Right ventricle myocardium inferior (tissue), 1 donor: ENCODE measurements around the gene LRRC56. TPM values are rescaled to one million over a fixed set of nuclear protein-coding genes. Genes with fewer than 3 reads are reported as not detected.
"Not testable (repeated sequence)": the region's sequence is repeated elsewhere in the genome, so short reads cannot be mapped to it uniquely, and the experiment has no call there.

ENCODE experiments used
- ATAC-seq: fragments of 200-7000 bp; cut with Tn5 transposase; one replicate; pipeline ENCODE4 v1.9.1; 2020; ENCODE audit warnings: mild to moderate bottlenecking, moderate library complexity
- DNase-seq: peaks from one replicate; pipeline ENCODE4 v3.0.0; 2021; ENCODE audit errors: missing footprints
- intact Hi-C: fragments of 100-400 bp; cut with DNase I; formaldehyde crosslinking; loops from one replicate; pipeline ENCODE4 v1.11.0; 2022
- total RNA-seq: library from RNA; stranded (reverse); fragmentation: NEBNext Ultra II Directional; extraction: Animal tissue kit (Norgen Biotek cat#: 25700); gene quantifications from one replicate; pipeline ENCODE4 v1.2.1, GENCODE V29; 2021
- donor health status: DM: no; HTN: yes; CAD: no; lungs with severe emphysema.

LRRC56 gene
- total RNA-seq, 1 donor from 2014 or later, result 0.16 TPM

GRCh38 chr11:563066-563811 is 25.9 kb downstream of the LRRC56 start:
- intact Hi-C loops, result no loop called here
- ATAC-seq (no peak), DNase-seq (no peak)

DNA sequence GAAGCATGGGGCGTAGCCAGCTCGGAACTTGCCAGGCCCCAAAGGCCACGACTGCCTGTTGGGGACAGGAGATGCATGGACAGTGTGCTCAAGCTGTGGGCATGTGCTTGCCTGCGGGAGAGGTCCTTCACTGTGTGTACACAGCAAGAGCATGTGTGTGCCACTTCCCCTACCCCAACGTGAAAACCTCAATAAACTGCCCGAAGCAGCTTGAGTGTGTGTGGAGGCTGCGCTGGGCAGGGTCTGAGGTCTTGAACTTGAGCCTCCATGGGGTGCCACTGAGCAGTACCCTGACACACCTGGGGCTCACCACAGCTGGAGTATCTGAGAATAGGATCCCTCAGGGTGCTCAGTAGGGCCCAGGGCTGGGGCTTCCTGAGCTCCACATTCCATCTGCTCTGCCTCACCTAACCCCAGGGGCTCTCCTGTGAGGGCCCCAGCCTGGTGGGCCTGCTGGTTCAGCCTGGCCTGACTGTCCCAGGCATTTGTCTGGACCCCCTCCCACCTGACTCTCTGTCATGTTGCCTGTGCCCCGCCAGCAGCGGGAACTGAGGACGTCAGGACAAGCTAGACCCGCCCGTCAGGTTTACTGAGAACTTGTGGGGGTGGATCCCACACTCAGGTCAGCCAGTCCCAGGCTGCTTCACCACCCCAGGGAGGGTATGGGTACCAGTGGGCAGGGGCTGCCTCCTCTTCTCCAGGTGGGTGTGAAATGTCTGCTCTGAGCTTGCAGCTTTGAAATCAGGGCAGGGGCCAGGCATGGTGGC is 26.7 kb downstream of the LRRC56 start:
- intact Hi-C loops, result no loop called here
- DNase-seq (no peak), ATAC-seq (no peak)

- DNase-seq, result peak; percentile 59
- intact Hi-C loops, result no loop called here
- ATAC-seq, result no peak
Observed at GRCh38 chr11:565921-566509, 28.7 kb downstream of the LRRC56 start.

DNA sequence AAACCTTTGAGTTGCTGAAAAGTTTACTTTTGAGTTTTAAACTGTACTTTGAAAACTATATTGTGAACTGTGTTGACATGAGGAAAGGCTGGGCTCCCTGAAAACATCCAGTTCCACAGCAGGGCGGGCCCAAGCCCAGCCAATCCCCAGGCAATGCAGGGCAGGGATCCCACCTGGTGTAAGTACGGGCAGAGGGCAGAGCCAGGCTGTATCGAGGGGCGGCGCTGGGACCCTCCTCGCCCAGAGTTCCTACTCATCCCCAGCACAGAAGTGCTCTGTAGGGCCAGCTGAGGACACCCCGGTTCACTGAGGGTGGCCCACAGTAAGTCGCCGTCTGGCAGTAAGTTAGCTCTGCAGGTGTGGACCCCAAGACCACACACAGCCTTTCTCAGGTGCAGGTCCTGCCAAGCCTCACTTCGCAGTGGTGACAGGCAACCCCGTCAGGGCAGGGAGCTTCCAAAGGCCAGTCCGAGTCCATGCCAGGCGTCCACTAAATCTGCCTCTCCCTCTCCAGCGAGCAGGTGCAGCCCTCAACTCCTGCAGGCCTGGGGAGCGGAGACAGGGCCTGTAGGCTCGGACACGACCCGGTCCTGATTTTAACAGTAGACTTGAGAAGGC is 29.8 kb downstream of the LRRC56 start:
- no peak for ATAC-seq
- intact Hi-C loops, result no loop called here
- DNase-seq, result no peak

DNA sequence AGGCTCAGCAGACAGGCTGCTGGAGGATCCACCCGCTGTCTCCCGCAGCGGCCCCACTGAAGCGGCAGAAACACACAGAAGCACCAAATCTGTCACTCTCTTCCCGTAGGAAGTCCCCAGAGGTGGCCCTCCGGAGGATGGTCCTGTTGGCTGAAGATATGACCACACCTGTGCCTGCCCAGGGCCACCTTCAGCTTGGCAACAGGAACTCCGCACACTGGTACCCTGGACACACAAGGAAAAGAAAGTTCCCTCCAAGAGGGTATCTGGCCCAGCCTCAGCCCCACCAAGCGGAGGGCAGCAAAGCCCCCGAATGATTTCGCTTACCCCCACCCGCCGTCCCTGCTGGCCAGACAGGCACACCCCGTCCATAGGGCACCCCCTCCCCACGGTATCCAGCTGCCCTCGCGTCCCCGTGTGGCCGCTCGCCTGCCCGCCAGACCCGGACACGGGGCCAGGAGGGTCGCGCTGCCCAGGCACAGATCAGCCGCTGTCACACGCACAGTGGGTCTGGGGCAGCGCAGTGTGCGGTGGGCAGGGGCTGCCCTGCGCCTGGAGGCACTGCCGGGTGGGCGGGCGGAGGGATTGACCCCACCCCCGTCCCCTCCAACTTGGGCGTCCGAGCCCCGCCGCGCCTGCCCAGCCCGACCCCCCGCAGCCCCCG is 30.4 kb downstream of the LRRC56 start:
- peak; percentile 12 for ATAC-seq
- peak; percentile 74 for DNase-seq
- intact Hi-C loops, result no loop called here

DNA sequence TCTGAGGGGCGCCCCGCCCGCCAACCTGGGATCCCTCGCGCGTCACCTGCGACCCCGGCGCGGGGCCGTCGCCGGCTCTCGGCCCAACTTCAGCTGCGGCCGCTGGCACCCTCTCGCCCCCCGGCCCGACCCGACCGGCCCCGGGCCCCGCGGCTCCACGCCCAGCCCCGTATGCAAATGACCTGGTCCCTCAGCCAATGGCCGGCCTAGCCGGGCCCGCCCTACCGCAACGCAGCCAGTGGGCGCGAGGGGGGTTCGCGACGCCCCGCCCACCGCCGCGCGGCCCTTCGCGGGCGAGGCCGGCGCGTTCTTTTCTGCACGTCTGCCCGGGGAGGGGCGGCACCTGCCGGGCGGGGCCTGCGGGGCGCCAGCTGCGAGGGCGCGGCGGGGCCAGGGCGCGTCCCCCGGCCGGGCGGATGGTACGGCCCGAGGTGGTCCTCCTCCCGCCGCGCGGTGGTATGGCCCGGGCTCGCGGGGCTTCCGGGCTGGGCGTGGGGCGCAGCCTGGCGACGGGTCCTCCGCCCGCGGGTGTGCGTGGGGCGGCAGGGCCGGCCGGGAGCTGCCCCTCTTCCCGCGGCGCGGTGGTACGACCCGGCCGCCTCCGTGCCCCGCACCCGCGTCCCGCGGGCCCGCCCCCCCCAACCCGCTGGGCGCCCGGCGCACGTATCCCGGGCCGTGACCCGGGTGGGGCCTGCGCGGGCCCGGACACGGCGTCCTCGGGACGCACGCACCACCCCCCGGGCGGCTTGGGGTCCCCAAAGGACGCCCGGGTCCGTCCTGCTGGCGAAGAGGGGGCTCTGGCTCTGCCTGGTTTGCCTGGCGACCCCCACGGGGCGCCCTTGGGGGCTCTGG is 31.2 kb downstream of the LRRC56 start:
- ATAC-seq (peak; percentile 91), DNase-seq (peak; percentile 95)
- intact Hi-C loops, result no loop called here

GRCh38 chr11:569158-569885 is 32.0 kb downstream of the LRRC56 start:
- DNase-seq (no peak), ATAC-seq (peak; percentile 49)
- intact Hi-C loops, result no loop called here

GRCh38 chr11:571802-572185 is 34.5 kb downstream of the LRRC56 start:
- ATAC-seq (no peak), DNase-seq (no peak)
- intact Hi-C loops, result no loop called here

DNA sequence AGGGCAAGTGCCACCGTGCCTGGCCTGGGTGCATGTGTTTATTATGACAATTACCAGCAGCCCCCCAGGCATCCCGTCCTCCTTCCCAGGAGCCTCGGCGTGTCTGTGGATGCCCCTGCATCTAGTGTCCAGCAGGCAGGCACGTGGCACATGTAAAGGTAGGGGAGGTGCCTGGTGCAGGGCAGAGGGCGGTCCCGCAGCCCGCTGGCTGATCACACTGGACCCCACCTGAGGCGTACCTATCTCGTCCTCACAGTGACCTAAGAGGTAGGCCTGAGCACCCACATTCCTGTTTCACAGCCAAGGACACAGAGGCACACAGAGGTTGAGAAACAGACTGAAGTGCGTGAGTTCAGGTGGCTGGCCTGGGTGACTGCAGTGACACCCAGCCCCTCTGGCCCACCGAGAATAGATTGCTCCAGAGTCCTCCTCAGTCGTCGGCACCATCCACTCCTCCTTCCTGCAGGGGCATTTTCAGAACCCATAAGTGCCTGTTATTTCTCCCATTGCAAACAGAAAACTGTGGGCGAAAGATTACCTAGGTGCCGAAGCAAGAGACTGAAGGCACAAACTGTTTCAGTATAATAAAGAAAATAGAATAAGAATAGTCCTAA is 35.9 kb downstream of the LRRC56 start:
- ATAC-seq (no peak), DNase-seq (no peak)
- intact Hi-C loops, result no loop called here

DNA sequence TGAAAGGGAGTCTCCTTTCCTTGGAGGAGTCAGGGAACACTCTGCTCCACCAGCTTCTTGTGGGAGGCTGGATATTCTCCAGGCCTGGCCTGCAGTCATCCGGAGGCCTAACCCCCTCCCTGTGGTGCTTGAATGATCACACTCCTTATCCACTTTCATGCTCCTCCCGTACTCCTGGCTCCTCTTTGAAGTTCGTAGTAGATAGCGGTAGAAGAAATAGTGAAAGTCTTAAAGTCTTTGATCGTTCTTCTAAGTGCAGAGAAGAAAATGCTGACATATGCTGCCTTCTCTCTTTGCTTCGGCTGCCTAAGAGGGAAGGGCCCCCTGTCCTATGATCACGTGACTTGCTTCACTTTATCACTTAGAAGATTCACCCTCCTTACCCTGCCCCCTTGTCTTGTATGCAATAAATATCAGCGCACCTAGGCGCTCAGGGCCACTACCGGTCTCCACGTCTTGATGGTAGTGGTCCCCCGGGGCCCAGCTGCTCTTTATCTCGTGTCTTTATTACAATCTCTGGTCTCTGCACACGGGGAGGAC is 36.8 kb downstream of the LRRC56 start:
- intact Hi-C loops, DNase-seq: not testable (repeated sequence)

GRCh38 chr11:574632-575312 is 37.4 kb downstream of the LRRC56 start:
- ATAC-seq, result no peak
- intact Hi-C loops, result loop anchor here (5.0 kb wide), 1 partner anchor 38 kb away; no protein-coding TSS in a partner anchor

More for the DNA sequence above, 36.8 kb downstream of the LRRC56 start:
- ATAC-seq, result not testable (repeated sequence)

GRCh38 chr11:575313-575995 is 38.1 kb downstream of the LRRC56 start:
- DNase-seq (no peak), ATAC-seq (peak; percentile 67)
- intact Hi-C loops, result loop anchor here (5.0 kb wide), 1 partner anchor 37 kb away; no protein-coding TSS in a partner anchor

More at GRCh38 chr11:574632-575312, 37.4 kb downstream of the LRRC56 start:
- DNase-seq, result peak; percentile 48

DNA sequence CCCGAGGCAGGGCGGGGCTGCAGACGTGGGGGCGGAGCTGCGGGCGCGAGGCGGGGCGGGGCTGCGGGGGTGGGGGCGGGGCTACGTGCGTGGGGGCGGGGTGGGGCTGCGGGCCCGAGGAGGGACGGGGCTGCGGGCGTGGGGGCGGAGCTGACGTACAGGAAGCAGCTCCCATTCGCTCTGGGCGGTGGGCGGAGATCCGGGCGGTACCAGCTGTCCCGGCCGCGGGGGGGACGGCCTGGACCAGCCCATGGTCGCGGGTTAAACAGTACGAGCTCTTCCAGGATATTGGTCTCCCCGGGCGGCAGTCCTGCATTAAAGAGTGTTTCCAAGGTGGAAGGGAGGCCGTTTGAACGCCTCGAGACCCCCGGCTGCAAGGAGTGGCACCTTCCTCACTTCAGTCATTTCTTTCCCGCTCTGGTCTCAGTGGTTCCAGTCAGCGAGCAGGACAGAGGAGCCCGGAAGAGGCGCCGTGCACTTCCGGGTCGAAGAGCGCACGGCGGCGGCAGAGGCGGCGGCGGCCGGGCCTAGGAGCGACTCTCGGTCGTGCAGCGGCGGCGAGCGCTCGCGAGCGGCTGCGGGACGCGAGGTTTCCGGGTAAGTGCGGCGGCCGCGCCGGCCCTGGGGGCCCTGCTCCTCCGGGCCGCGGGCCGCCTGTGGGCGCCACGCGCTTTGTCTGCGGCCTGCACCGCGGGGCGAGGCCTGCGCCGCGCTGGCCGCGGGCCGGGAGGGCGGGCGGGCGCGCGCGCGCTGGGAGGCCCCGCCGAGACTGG is 38.9 kb downstream of the LRRC56 start, which contains the start of gene PHRF1:
PHRF1 (plus strand) TSS at position 475 of the 773 bp plus-strand sequence. CDS start 5,043 bp downstream, outside the sequence.
- ATAC-seq (peak; percentile 94), DNase-seq (peak; percentile 98)
- intact Hi-C loops, result loop anchor here (5.0 kb wide), 1 partner anchor 36 kb away; no protein-coding TSS in a partner anchor

- ATAC-seq (no peak), DNase-seq (no peak)
- intact Hi-C loops, result loop anchor here (5.0 kb wide), 1 partner anchor 35 kb away; no protein-coding TSS in a partner anchor
Observed at GRCh38 chr11:576811-577610, 39.7 kb downstream of the LRRC56 start.
